Body of pancreas (tissue), 4 donors: ENCODE results near the gene TLN1.

Experiments
- POLR2A ChIP-seq, 3 donors: fragments of 450-650 bp; IDR thresholded peaks; one replicate each; pipeline ENCODE4 v1.6.1; 2016; ENCODE audit warnings: antibody characterized with exemption in 3 of 3, mild to moderate bottlenecking in 2 of 3
- TF ChIP-seq, protein P1 (sequence below), 7 experiments: fragments of 450-650 bp in 4 of 7; fragments of 200-600 bp in 3 of 7; sonication (generic) in 3 of 7; IDR thresholded peaks; one replicate each; pipeline ENCODE4 v1.5.1; 2016 to 2019; ENCODE audit warnings: antibody characterized with exemption in 7 of 7

DNA sequence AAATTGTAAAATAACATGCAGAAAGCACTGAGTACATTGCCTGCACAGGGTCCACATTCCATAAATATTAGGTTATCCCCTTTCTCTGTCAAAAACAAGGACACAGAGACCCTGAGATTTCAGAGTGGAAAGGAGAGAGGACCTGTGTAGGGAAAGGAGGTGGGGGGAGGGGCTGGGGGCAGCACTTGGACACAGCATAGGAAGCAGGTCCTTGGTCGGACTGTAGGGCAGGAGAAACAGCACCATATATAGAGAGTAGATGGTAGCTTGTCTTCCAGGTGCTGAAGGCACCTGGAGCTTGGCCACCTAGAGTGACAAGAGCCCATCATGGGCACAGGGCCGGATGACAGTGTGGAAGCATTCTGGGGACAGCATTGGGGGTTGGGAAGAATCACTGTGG lies 44.7 kb downstream of the TLN1 start:
- TF ChIP-seq, protein P1, sequence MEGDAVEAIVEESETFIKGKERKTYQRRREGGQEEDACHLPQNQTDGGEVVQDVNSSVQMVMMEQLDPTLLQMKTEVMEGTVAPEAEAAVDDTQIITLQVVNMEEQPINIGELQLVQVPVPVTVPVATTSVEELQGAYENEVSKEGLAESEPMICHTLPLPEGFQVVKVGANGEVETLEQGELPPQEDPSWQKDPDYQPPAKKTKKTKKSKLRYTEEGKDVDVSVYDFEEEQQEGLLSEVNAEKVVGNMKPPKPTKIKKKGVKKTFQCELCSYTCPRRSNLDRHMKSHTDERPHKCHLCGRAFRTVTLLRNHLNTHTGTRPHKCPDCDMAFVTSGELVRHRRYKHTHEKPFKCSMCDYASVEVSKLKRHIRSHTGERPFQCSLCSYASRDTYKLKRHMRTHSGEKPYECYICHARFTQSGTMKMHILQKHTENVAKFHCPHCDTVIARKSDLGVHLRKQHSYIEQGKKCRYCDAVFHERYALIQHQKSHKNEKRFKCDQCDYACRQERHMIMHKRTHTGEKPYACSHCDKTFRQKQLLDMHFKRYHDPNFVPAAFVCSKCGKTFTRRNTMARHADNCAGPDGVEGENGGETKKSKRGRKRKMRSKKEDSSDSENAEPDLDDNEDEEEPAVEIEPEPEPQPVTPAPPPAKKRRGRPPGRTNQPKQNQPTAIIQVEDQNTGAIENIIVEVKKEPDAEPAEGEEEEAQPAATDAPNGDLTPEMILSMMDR (IDR thresholded peaks at IDR 0.05) = no peak
- no peak for TF ChIP-seq POLR2A (IDR thresholded peaks at IDR 0.05)
